HUES6 (cell line): Measurements from ENCODE around the gene HLA-G.
"Not testable (repeated sequence)": the region's sequence is repeated elsewhere in the genome, so short reads cannot be mapped to it uniquely, and the experiment has no call there.

Experiments
- H3K27ac ChIP-seq: 2 replicates; pipeline ENCODE4 v1.7.0; 2013; ENCODE audit warnings: low read depth, mild to moderate bottlenecking, low read length, inconsistent platforms
- H3K27me3 ChIP-seq: 2 replicates; pipeline ENCODE4 v1.6.1; 2013; ENCODE audit warnings: low read length; ENCODE audit not compliant: control insufficient read depth, insufficient read depth
- H3K36me3 ChIP-seq: 2 replicates; pipeline ENCODE4 v1.6.1; 2013; ENCODE audit warnings: low read length; ENCODE audit not compliant: control insufficient read depth, insufficient read depth
- H3K4me1 ChIP-seq: 2 replicates; pipeline ENCODE4 v1.6.1; 2013; ENCODE audit warnings: low read length; ENCODE audit not compliant: control insufficient read depth, insufficient read depth
- H3K4me3 ChIP-seq: 2 replicates; pipeline ENCODE4 v1.5.1; 2013; ENCODE audit warnings: low read depth, low read length
- H3K9ac ChIP-seq: one replicate; pipeline ENCODE4 v1.6.1; 2013; ENCODE audit warnings: mild to moderate bottlenecking, low read length
- H3K9me3 ChIP-seq: 2 replicates; pipeline ENCODE4 v1.6.1; 2013; ENCODE audit warnings: low read depth, low read length; ENCODE audit not compliant: control insufficient read depth, insufficient read depth

HLA-G gene

DNA sequence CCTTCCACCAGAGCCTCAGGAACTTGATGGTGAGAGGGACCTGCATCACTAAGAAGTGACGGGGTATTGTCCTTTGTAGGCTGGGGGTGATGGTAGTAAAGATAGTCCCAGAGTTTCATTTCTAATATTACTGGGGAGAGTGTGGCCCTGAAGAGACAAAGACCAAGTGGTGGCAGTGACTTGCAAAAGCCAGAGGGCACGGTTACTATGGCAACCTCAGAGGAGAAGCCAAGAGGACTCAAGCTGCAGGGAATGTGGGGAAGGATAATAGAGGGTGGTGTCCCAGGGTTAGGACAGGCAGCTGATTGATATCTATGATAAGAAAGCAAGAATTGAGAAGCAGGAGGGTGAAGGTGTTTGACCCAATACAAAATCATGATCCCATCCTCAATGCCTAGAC lies 42.5 kb downstream of the HLA-G start:
- no peak overlapping the region for H3K27ac ChIP-seq
- no peaks in the 10 kb centered on the region for H3K36me3 ChIP-seq
- peaks cover 9% of the 10 kb centered on the region for H3K9me3 ChIP-seq
- peaks cover 19% of the 10 kb centered on the region for H3K27me3 ChIP-seq
- no peak overlapping the region for H3K9ac ChIP-seq
- no peaks in the 10 kb centered on the region for H3K4me1 ChIP-seq
- no peak overlapping the region for H3K4me3 ChIP-seq

DNA sequence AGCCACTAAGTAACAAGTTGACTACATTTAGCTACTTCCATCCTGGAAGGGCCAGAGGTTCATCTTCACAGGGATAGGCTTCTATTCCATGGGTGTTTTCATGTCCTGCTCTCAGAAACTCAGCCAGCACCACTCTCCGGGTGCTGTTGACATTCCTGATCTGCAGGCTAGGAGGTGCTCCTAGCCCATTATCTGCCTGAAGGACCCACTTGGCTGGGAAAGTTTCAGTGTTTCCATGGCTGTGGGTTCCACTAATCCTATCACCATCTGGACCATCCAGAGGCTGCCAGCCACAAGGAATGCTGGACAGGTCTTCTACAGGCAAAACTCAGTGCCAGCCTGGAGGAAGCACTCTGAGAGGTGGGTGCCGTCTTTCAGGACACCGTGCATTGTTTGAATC lies 45.2 kb downstream of the HLA-G start:
- no peak overlapping the region for H3K27ac ChIP-seq
- no peaks in the 10 kb centered on the region for H3K36me3 ChIP-seq
- peaks cover 9% of the 10 kb centered on the region for H3K9me3 ChIP-seq
- no peak overlapping the region for H3K9ac ChIP-seq
- peaks cover 6% of the 10 kb centered on the region; the same call in 1 of the 2 replicates for H3K27me3 ChIP-seq
- no peak overlapping the region for H3K4me3 ChIP-seq
- H3K4me1 ChIP-seq, result no peaks in the 10 kb centered on the region

DNA sequence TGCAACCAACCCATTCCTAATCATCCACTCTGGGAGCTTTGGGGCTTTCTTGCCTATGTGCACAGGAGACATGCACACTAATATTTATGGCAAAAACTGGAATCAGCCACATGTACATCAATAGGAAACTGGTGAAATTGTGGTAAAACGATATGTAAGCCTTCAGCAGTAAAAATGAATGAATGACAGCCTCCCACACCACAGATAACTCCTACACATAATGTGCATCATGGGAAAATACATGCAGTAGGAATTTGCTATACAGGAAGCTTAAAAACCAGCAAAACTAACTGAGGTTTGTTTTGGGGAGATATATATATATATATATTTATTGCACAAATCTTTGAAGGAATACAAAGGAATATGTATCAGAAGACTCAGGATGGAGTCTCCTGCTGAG lies 47.6 kb downstream of the HLA-G start:
- Histone ChIP-seq H3K27ac (no peak overlapping the region), H3K4me1 (no peaks in the 10 kb centered on the region), H3K4me3 (no peak overlapping the region), H3K9ac (no peak overlapping the region), H3K27me3 (peaks cover 6% of the 10 kb centered on the region; the same call in 1 of the 2 replicates), H3K36me3 (no peaks in the 10 kb centered on the region), H3K9me3 (peaks cover 12% of the 10 kb centered on the region)

DNA sequence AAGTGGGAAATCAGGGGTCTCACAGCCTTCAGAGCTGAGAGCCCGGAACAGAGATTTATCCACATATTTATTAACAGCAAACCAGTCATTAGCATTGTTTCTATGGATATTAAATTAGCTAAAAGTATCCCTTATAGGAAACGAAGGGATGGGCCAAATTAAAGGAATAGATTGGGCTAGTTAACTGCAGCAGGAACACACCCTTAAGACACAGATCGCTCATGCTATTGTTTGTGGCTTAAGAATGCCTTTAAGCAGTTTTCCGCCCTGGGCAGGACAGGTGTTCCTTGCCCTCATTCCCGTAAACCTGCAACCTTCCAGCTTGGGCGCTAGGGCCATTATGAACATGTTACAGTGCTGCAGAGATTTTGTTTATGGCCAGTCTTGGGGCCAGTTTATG lies 48.1 kb downstream of the HLA-G start:
- not testable (repeated sequence) for H3K4me3 ChIP-seq, H3K4me1 ChIP-seq, H3K27me3 ChIP-seq, H3K27ac ChIP-seq, H3K36me3 ChIP-seq, H3K9ac ChIP-seq
- H3K9me3 ChIP-seq, result peaks cover 13% of the 10 kb centered on the region
